ENCODE measurements around the gene PRKCA.

DNA sequence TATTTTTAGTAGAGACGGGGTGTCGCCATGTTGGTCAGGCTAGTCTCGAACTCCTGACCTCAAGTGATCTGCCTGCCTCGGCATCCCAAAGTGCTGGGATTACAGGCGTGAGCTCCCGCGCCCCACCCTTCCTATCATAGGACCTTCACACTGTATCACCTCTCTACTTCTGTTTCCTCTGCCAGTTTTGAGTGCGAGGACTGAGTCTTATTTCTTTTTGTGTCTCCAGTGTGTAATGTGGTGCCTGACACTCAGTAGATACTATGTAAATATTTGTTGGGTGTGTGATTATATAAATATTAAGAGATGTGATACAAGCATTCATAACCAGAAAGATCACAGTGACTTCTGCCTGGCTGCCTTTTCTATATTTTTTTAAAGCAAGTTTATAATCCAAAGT lies 10.5 kb downstream of the PRKCA start:
- TF ChIP-seq POLR2A (IDR thresholded peaks at IDR 0.05; ENCODE audit: low read depth, low read length) (no peak), POLR2AphosphoS5 (IDR thresholded peaks at IDR 0.05; ENCODE audit: low read depth, low read length) (no peak)
